ENCODE measurements around the gene CTDSPL.

DNA sequence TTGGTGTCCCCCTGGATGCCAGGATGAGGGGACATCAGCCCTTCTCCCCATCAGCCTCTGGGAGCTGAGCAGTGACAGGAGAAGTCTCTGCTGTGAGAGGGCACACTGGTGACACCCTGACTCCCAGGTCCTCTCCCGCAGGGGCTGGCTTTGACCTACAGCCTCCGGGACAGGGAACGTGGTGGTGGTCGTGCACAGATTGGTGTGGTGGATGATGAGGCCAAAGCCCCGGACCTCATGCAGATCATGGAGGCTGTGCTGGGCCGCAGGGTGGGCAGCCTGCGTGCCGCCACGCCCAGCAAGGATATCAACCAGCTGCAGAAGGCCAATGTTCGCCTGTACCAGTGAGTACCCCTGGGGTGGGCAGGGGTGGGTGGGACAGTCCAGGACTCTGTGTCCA lies 135.7 kb downstream of the CTDSPL start:
- TF ChIP-seq CTCF (IDR thresholded peaks at IDR 0.05; ENCODE audit: poor library complexity), result no peak
- TF ChIP-seq EZH2 (IDR thresholded peaks at IDR 0.05; ENCODE audit: borderline replicate concordance), result no peak
